ENCODE measurements around the gene CIDEA.
"Not testable (repeated sequence)": the region's sequence is repeated elsewhere in the genome, so short reads cannot be mapped to it uniquely, and the experiment has no call there.

CIDEA gene

DNA sequence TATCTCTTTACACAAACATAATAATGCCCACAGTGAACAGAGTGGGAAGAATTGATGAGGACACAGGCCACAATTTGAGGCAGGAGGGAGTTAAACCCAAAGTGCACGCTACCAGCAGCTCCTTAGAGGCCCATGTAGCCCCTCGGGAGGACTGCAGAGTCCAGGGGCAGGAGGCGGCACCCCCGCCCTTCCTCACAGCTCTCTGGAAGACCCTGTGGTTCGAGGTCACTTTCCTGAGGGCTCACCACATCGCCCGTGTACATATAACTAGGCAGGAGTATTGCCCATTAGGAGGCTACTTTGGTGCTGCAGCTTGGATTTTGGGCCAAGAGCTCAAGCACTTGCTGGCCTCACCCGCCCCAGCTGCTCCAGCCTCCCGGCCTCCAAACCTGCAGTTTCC is 22.2 kb upstream of the CIDEA start:
- Mint-ChIP-seq H3K27me3 (peaks cover 16% of the 10 kb centered on the region), H3K27ac (no peak overlapping the region), H3K36me3 (ENCODE audit: low read depth) (no peaks in the 10 kb centered on the region)

DNA sequence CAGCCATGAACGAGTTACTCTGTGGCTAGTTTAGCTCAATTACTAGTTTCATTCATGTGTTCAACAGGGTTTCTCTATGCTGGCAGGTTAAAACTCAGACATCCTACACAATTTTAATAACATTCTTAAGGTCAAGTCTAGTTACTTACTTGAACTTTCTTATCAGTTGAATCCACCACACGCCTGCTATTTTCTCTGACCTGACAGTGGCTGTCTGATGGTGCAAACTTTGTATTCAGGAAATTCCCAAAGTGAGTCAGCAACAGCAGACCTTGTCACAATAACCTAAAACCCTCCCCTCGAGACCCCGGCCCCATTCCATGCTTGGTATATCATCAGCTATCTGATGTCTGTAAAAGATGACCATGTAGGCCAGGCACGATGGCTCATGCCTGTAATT is 20.8 kb upstream of the CIDEA start:
- Mint-ChIP-seq H3K4me3 (no peak overlapping the region), H3K9me3 (no peaks in the 10 kb centered on the region), H3K27me3 (peaks cover 16% of the 10 kb centered on the region), H3K36me3 (ENCODE audit: low read depth) (no peaks in the 10 kb centered on the region), H3K4me1 (no peaks in the 10 kb centered on the region), H3K27ac (no peak overlapping the region)
- DNase-seq (no peak), ATAC-seq (no peak)

More for the DNA sequence above, 22.2 kb upstream of the CIDEA start:
- H3K4me1 Mint-ChIP-seq, result no peaks in the 10 kb centered on the region
- no peak for ATAC-seq
- H3K4me3 Mint-ChIP-seq, result no peak overlapping the region
- no peak for DNase-seq
- H3K9me3 Mint-ChIP-seq, result no peaks in the 10 kb centered on the region

DNA sequence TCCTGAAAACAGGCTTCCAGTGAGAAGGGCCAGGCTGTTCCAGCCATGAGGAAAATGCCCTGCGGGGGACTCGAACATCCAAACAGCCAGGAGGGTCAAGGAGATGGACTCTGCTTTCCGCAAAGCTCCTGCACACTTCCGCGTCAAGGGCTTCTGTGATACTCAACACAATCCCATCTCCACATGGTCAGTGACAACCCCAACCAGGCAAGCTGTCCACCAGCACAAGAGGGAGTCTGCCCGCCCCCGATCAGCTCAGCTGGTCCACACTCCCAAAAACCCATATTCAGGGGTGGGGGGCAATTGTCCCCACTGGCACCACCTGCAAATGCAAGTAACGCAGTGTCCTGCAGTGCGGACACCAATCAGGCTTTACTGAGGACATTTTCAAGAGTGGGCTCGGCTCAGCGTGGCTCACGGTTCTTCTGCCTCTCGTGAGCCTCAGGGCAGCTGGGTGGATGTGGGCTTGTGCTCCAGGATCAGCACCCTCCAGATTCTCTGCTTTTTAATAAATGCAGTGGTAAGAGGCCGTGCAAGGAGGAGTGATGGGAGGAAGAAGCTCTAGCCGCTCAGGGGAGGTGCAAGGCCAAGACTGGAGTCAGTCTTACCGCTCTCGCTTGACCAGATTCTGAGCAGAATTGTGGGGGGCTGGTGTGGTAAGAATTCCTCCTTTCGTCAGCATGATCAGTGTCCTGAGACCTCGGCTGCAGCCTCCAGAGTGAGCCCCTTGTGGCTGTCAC is 19.5 kb upstream of the CIDEA start:
- H3K4me3 Mint-ChIP-seq, result no peak overlapping the region
- no peak overlapping the region for H3K27ac Mint-ChIP-seq
- no peaks in the 10 kb centered on the region for H3K4me1 Mint-ChIP-seq
- peaks cover 16% of the 10 kb centered on the region for H3K27me3 Mint-ChIP-seq
- DNase-seq (no peak), ATAC-seq (no peak)
- H3K36me3 Mint-ChIP-seq (ENCODE audit: low read depth), result no peaks in the 10 kb centered on the region
- no peaks in the 10 kb centered on the region for H3K9me3 Mint-ChIP-seq

DNA sequence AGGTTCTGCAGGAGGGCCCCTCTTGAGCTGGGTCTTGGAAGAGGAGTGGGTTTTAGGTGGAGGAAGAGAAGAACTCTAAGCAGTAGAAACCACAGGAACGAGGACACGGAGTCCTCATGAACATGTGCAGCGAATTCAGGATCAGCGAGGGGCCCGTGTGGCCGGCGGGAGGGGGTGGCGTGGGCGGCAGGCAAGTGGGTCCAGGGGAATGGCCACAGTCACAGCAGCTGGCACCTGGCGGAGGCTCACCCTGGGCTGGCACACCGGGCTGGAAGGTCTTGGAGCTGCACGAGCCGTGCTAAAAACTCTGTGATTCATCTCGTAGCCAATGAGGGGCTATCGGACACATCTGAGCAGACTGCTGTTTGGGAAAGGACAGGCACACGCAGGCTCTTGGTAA is 18.0 kb upstream of the CIDEA start:
- DNase-seq (no peak), ATAC-seq (no peak)
- H3K27me3 Mint-ChIP-seq, result peaks cover 14% of the 10 kb centered on the region
- H3K4me3 Mint-ChIP-seq, result no peak overlapping the region
- no peak overlapping the region for H3K27ac Mint-ChIP-seq
- no peaks in the 10 kb centered on the region for H3K4me1 Mint-ChIP-seq
- no peaks in the 10 kb centered on the region for H3K36me3 Mint-ChIP-seq (ENCODE audit: low read depth)
- H3K9me3 Mint-ChIP-seq, result no peaks in the 10 kb centered on the region

DNA sequence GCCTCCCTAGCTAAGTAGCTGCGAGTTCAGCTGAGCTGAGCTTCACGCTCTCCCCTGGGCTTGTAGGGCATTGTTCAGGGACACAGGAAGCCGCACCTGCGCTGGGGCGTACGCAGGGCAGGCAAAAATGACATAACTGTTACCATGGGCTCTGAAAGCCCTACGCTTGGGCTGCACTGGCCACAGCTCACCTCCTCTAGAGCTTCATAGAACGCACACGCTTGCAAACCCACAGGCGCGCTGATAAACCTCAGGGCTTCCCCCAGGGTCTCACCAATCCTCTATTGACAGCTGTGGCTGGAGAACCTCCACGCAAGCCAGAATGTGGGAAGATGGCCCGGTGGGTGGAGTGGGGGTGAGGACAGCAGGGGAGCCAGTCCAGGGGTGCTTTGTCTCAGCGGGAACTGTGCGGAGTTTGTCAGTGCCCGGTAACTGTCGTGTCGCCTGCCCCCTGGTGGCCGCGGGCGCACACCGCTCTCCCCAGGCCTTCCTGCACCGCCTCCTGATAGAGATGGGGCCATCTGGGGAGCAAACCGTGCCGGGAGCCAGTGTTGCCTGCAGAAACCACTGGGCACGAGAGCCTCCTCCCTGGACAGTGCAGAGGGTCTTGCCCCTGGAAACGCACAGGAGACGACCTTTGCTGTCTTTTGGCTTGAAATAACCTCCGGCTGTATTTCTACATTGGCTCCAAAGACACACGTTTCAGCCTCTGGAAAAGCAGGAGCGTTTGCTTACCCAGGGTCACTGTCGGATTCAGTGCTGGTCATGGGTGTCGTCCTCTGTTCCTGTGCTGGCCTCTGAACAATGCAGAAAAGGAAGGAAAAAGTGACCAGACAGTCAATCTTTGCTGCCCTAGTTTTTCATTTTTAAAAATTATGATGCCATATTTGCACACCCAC is 17.0 kb upstream of the CIDEA start:
- ATAC-seq, result peak; percentile 89
- Mint-ChIP-seq H3K27me3 (peaks cover 23% of the 10 kb centered on the region), H3K27ac (no peak overlapping the region), H3K4me3 (no peak overlapping the region), H3K9me3 (no peaks in the 10 kb centered on the region), H3K36me3 (ENCODE audit: low read depth) (no peaks in the 10 kb centered on the region), H3K4me1 (no peaks in the 10 kb centered on the region)
- peak; percentile 81 for DNase-seq

DNA sequence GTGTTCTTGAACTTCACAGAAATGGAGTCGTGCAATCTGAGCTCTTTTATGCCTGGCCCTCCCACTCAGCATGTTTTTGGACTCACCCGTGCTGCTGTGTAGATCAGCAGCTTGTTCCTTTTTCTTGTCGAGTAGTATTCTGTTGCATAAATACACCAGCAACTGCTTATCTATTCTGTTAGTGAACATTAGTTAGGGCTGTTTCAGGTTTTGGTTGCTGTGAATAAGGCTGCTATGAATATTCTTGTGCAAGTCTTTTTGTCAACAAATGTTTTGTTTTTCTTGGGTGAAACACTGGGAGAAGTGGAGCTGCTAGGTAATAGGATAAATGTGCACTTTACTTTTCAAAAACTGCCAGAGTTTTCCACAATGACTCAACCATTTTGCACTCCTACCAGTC is 15.3 kb upstream of the CIDEA start:
- no peak overlapping the region for H3K27ac Mint-ChIP-seq
- no peaks in the 10 kb centered on the region for H3K36me3 Mint-ChIP-seq (ENCODE audit: low read depth)
- H3K4me1 Mint-ChIP-seq, result no peaks in the 10 kb centered on the region
- peaks cover 17% of the 10 kb centered on the region for H3K27me3 Mint-ChIP-seq
- ATAC-seq, result no peak
- H3K9me3 Mint-ChIP-seq, result no peaks in the 10 kb centered on the region
- H3K4me3 Mint-ChIP-seq, result no peak overlapping the region
- no peak for DNase-seq

DNA sequence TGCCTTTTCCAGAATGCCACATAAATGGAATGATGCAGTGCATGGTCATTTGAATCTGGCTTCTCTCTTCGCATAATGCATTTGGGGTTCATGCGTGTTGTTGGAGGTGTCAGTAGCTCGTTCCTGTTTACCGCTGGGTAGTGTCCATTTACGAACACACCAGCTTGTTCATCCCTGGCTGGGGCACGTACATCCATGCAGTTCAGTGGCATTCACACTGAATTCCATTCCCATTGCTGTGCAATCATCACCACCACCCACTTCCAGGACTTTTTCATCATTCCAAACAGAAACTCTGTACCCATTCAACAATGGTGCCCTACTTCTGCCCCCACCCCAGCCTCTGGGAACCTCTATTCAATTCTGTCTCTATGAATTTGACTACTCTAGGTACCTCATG is 14.7 kb upstream of the CIDEA start:
- Mint-ChIP-seq H3K4me3 (no peak overlapping the region), H3K9me3 (no peaks in the 10 kb centered on the region), H3K27me3 (peaks cover 17% of the 10 kb centered on the region), H3K4me1 (no peaks in the 10 kb centered on the region), H3K27ac (no peak overlapping the region), H3K36me3 (ENCODE audit: low read depth) (no peaks in the 10 kb centered on the region)
- DNase-seq (no peak), ATAC-seq (no peak)

DNA sequence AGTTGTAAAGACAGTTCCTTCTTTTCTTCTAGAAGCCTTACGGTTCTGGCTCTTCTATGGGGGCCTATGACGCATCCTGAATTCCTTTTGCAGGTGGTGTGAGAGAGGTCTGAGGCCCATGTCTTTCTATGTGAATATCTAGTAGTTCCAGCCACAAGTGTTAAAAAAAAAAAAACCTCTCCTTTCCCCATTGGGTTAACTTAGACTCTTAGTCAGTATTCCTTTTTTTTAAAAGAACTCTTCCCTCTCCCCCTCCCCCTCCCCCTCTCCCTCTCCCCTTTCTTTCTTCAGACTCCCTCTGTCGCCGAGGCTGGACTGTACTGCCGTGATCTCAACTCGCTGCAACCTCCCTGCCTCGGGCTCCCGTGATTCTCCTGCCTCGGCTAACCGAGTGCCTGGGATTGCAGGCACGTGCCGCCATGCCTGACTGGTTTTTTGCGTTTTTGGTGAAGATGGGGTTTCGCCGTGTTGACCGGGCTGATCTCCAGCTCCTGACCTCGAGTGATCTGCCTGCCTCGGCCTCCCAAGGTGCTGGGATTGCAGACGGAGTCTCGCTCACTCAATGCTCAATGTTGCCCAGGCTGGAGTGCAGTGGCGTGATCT is 11.4 kb upstream of the CIDEA start:
- H3K4me1 Mint-ChIP-seq, result no peaks in the 10 kb centered on the region
- H3K36me3 Mint-ChIP-seq (ENCODE audit: low read depth), result no peaks in the 10 kb centered on the region
- peaks cover 14% of the 10 kb centered on the region for H3K27me3 Mint-ChIP-seq
- H3K27ac Mint-ChIP-seq, result no peak overlapping the region
- H3K4me3 Mint-ChIP-seq, result no peak overlapping the region
- ATAC-seq, result no peak
- DNase-seq, result no peak
- no peaks in the 10 kb centered on the region for H3K9me3 Mint-ChIP-seq

DNA sequence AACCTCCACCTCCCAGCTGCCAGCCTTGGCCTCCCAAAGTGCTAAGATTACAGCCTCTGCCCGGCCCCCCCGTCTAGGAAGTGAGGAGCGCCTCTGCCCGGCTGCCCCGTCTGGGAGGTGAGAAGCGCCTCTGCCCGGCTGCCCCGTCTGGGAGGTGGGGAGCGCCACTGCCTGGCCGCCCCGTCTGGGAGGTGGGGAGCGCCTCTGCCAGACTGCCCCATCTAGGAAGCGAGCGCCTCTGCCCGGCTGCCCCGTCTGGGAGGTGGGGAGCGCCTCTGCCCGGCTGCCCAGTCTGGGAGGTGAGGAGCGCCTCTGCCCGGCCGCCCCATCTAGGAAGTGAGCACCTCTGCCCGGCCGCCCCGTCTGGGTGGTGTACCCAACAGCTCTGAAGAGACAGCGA is 10.9 kb upstream of the CIDEA start:
- not testable (repeated sequence) for H3K36me3 Mint-ChIP-seq (ENCODE audit: low read depth); H3K4me3 Mint-ChIP-seq; H3K9me3 Mint-ChIP-seq; DNase-seq; ATAC-seq; H3K4me1 Mint-ChIP-seq; H3K27ac Mint-ChIP-seq
- H3K27me3 Mint-ChIP-seq, result peaks cover 14% of the 10 kb centered on the region

DNA sequence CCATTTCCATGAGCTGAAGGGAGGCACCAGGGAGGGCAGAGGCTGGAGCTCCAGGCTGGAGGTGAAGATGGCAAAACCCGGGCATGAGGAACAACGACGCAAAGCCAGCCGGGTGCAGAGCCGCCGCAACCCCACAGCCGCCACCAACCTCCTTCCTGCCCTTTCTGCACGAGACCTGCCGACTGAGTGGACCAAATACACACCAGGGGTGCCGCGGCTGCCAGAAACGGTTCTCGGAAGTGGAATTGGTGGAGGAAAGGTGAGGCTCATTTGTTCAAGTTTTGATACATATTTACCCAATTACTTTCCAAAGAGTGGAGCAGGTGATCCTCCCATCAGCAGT is 8.4 kb upstream of the CIDEA start:
- Mint-ChIP-seq H3K36me3 (ENCODE audit: low read depth) (no peaks in the 10 kb centered on the region), H3K27me3 (peaks cover 26% of the 10 kb centered on the region), H3K9me3 (no peaks in the 10 kb centered on the region), H3K4me3 (no peak overlapping the region), H3K27ac (no peak overlapping the region), H3K4me1 (no peaks in the 10 kb centered on the region)
- ATAC-seq (no peak), DNase-seq (no peak)

DNA sequence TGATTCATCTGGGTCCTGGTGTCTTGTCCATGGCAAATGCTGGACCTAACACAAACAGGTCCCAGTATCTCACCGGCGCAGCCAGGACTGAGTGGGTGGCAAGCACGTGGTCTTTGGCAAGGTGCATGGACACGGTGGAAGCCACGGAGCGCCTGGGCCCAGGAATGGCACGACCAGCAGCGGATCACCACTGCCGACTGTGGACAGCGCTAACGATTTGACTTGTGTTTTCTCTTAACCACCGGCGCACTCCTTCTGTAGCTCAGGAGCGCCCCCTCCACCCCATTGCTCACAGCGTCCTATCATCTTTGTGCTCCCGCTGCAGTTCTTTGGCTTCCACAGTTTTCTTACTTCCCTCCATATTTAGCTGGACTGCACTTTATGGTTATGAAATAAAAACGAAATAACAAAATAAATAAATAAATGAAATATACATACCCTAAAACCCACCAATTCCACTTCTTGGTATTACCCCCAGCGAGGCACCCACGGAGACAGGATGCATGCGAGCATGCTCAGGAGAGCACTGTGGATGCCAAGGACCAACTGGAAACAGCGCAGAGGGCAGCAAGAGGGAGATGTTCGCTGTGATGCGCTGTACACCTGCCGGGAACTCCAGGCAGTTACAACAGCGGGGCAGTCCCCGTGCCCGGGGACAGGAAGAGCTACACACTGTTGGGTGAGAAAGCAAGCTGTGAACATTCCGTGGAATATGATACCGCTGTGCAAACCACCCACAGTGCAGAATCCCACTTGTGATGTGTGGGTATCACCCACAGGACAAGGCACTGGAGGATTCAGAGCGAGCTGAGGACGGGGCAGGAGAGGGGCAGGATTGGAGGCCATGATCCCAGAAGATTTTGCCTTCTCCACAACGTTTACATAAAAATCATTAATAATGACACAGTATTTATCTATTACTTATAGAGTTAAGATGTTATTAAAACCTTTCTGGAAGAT is 7.0 kb upstream of the CIDEA start:
- DNase-seq, result peak; percentile 7
- Mint-ChIP-seq H3K4me3 (no peak overlapping the region), H3K27me3 (peaks cover 27% of the 10 kb centered on the region), H3K27ac (no peak overlapping the region), H3K9me3 (no peaks in the 10 kb centered on the region), H3K4me1 (no peaks in the 10 kb centered on the region), H3K36me3 (ENCODE audit: low read depth) (no peaks in the 10 kb centered on the region)
- ATAC-seq, result no peak

DNA sequence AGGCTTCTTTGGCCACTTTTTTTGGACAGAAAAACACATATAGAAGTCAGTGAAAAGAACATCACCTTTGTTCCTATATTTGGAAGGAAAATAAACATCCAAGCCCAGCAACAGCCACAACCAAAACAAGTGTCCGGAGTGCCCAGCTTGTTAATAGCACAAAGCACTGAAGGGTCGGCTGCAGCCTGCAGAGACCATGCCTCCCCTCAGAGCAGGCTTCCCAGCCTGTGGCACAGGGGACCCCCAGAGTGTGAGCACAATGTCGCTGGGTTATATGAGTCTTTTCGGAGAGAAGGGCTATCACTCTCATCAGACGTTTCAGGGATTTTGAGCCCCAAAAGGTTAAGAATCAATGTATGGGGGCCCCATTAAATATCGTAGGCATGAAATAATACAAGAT is 6.2 kb upstream of the CIDEA start:
- Mint-ChIP-seq H3K27ac (no peak overlapping the region), H3K4me3 (no peak overlapping the region), H3K4me1 (no peaks in the 10 kb centered on the region), H3K9me3 (no peaks in the 10 kb centered on the region), H3K36me3 (ENCODE audit: low read depth) (no peaks in the 10 kb centered on the region), H3K27me3 (peaks cover 32% of the 10 kb centered on the region)
- DNase-seq (no peak), ATAC-seq (no peak)

DNA sequence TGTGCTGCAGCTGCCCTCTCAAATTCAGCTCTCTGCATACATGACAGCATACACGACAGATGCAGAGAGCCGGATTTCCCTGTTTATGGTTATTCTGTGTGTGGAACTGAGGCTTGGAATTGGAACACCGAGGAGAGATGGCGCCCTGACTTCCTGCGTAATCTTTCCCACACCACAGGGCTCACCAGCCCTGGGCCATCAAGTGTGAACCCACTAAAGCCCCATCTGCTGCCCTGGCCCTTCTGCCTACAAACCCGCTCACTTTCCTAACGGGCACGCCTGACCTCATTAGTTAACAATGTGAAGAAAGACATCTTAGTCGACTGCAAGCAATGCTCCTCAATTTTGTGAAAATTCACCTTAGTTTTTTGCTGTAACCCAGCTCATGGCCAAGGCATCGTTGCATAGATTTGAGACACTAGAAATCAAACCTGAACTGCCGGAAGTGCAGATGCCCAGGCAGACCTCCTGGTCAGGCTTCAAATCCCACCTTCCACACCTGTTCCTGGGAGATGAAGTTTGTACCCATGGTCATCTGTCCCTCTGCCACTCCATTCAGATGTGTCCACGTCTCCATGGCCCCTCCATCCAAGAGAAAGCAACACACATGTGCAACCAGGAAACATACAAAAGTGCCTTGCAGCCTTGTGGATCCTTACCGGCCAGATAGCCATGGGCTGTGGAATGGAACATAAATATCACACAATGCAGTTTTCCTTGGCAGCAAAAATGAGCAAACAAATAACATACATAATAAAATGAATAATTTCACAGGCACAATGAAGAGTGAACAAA is 5.0 kb upstream of the CIDEA start:
- H3K27me3 Mint-ChIP-seq, result peaks cover 40% of the 10 kb centered on the region

More for the DNA sequence above, 5.0 kb upstream of the CIDEA start:
- H3K9me3 Mint-ChIP-seq, result no peaks in the 10 kb centered on the region
- no peaks in the 10 kb centered on the region for H3K36me3 Mint-ChIP-seq (ENCODE audit: low read depth)
- DNase-seq (no peak), ATAC-seq (no peak)
- no peak overlapping the region for H3K4me3 Mint-ChIP-seq
- H3K4me1 Mint-ChIP-seq, result no peaks in the 10 kb centered on the region
- H3K27ac Mint-ChIP-seq, result no peak overlapping the region
